MM.1S (cell line): ENCODE results near the gene OBSL1.

Source experiments
- DNase-seq: peaks from one replicate; pipeline ENCODE4 v3.0.0-alpha.2; 2015
- H2AFZ ChIP-seq: fragments of 300-600 bp; sonication (generic); 2 replicates; pipeline ENCODE4 v1.6.0; 2016; ENCODE audit warnings: antibody characterized with exemption, low read length
- H3F3A ChIP-seq: fragments of 300-600 bp; sonication (generic); 2 replicates; pipeline ENCODE4 v1.6.1; 2016; ENCODE audit warnings: mild to moderate bottlenecking, antibody characterized with exemption, low read length, moderate library complexity, mixed read lengths; ENCODE audit not compliant: insufficient read depth
- H3K27ac ChIP-seq: fragments of 300-600 bp; sonication (generic); 2 replicates; pipeline ENCODE4 v1.5.1; 2016; ENCODE audit warnings: mild to moderate bottlenecking, low read length
- H3K27me3 ChIP-seq: fragments of 300-600 bp; sonication (generic); replicated peaks from 2 replicates; pipeline ENCODE4 v1.6.0; 2016; ENCODE audit warnings: low read length; ENCODE audit not compliant: insufficient read depth
- H3K36me3 ChIP-seq: fragments of 300-600 bp; sonication (generic); replicated peaks from 2 replicates; pipeline ENCODE4 v1.6.1; 2016; ENCODE audit warnings: mild to moderate bottlenecking, low read length, mixed read lengths; ENCODE audit not compliant: insufficient read depth
- H3K4me1 ChIP-seq: fragments of 300-600 bp; sonication (generic); 2 replicates; pipeline ENCODE4 v1.6.1; 2016; ENCODE audit warnings: low read length, mixed read lengths
- H3K4me2 ChIP-seq: fragments of 300-600 bp; sonication (generic); 2 replicates; pipeline ENCODE4 v1.6.0; 2016; ENCODE audit warnings: low read depth, low read length
- H3K4me3 ChIP-seq: fragments of 300-600 bp; sonication (generic); 2 replicates; pipeline ENCODE4 v1.5.1; 2016; ENCODE audit warnings: low read length, mixed read lengths
- H3K79me2 ChIP-seq: fragments of 300-600 bp; sonication (generic); 2 replicates; pipeline ENCODE4 v1.6.1; 2016; ENCODE audit warnings: mixed run types, low read length, mixed read lengths
- H3K9ac ChIP-seq: fragments of 300-600 bp; sonication (generic); 2 replicates; pipeline ENCODE4 v1.6.1; 2016; ENCODE audit warnings: low read length, mixed read lengths
- H3K9me2 ChIP-seq: fragments of 300-600 bp; sonication (generic); replicated peaks from 2 replicates; pipeline ENCODE4 v1.6.1; 2016; ENCODE audit warnings: mild to moderate bottlenecking, low read length, mixed read lengths; ENCODE audit not compliant: insufficient read depth
- H3K9me3 ChIP-seq: fragments of 300-600 bp; sonication (generic); replicated peaks from 2 replicates; pipeline ENCODE4 v1.6.1; 2016; ENCODE audit warnings: mild to moderate bottlenecking, low read length, mixed read lengths; ENCODE audit not compliant: insufficient read depth
- H4K20me1 ChIP-seq: fragments of 300-600 bp; sonication (generic); 2 replicates; pipeline ENCODE4 v1.6.1; 2016; ENCODE audit warnings: mild to moderate bottlenecking, low read length, moderate library complexity, mixed read lengths; ENCODE audit not compliant: insufficient read depth
- EZH2 ChIP-seq: fragments of 300-600 bp; sonication (generic); optimal IDR thresholded peaks from 2 replicates; pipeline ENCODE3; 2017; ENCODE audit warnings: low read depth, mild to moderate bottlenecking, antibody characterized with exemption, low read length, mixed read lengths
- EZH2phosphoT487 ChIP-seq: fragments of 300-600 bp; sonication (generic); IDR thresholded peaks from 2 replicates; pipeline ENCODE4 v1.6.1; 2018; ENCODE audit warnings: antibody characterized with exemption, low read length
- TF ChIP-seq, protein P1 (sequence below): fragments of 300-600 bp; sonication (generic); IDR thresholded peaks from 2 replicates; pipeline ENCODE4 v1.5.1; 2016; ENCODE audit warnings: antibody characterized with exemption, low read length, mixed read lengths

The OBSL1 gene

DNA sequence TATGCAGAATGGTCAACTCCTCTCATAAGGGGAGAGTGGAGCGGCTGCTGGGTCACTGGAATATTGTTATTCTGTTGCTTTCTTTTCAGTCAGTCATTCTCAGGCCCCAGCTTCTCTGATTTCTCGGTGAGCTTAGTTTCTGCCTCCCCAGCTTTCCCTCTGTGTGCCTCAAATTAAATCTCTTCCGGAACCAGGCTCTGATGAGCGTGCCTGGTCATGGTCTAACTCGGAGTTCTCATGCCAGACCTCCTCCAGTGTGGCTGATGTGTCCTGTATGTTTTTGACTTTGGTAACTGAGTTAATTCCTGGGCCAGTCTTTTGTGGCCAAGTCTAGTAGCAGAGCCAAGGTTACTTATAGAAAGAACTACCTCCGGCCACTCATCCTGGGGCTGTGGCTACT, 21.4 kb upstream of the OBSL1 start:
- Histone ChIP-seq H3K9me2 (no peaks in the 10 kb centered on the region), H2AFZ (no peak overlapping the region), H3K27ac (no peak overlapping the region), H3K27me3 (no peaks in the 10 kb centered on the region), H3K36me3 (no peaks in the 10 kb centered on the region), H3K9ac (no peak overlapping the region), H3K9me3 (no peaks in the 10 kb centered on the region), H3K4me1 (peaks cover 5% of the 10 kb centered on the region), H3K4me2 (no peak overlapping the region), H3K79me2 (no peaks in the 10 kb centered on the region), H4K20me1 (no peaks in the 10 kb centered on the region), H3K4me3 (no peak overlapping the region), H3F3A (peaks cover 7% of the 10 kb centered on the region; the same call in 1 of the 2 replicates)
- DNase-seq = no peak
- TF ChIP-seq, protein P1, sequence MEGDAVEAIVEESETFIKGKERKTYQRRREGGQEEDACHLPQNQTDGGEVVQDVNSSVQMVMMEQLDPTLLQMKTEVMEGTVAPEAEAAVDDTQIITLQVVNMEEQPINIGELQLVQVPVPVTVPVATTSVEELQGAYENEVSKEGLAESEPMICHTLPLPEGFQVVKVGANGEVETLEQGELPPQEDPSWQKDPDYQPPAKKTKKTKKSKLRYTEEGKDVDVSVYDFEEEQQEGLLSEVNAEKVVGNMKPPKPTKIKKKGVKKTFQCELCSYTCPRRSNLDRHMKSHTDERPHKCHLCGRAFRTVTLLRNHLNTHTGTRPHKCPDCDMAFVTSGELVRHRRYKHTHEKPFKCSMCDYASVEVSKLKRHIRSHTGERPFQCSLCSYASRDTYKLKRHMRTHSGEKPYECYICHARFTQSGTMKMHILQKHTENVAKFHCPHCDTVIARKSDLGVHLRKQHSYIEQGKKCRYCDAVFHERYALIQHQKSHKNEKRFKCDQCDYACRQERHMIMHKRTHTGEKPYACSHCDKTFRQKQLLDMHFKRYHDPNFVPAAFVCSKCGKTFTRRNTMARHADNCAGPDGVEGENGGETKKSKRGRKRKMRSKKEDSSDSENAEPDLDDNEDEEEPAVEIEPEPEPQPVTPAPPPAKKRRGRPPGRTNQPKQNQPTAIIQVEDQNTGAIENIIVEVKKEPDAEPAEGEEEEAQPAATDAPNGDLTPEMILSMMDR = no peak
- TF ChIP-seq EZH2 (no peak), EZH2phosphoT487 (no peak)

DNA sequence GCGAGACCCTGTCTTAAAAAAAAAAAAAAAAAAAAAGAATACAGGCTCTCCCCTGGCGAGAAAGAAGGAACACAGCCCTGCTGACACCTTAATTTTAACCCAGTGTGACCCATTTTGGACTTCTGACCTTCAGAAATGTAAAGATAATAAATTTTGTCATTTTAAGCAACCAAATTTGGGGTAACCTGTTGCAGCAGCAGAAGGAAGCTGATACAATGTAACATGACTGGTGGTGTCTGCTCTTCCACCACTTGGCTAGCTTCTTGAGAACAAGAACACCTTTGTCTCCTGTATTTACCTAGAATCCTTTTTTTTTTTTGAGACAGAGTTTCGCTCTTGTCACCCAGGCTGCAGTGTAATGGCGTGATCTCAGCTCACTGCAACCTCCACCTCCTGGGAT, 19.8 kb upstream of the OBSL1 start:
- Histone ChIP-seq H3K4me1 (no peaks in the 10 kb centered on the region), H3K27ac (no peak overlapping the region), H3K9me3 (no peaks in the 10 kb centered on the region), H3K4me2 (no peak overlapping the region), H3K9me2 (no peaks in the 10 kb centered on the region), H3K36me3 (no peaks in the 10 kb centered on the region), H3K79me2 (no peaks in the 10 kb centered on the region), H3K9ac (no peak overlapping the region), H3K4me3 (no peak overlapping the region), H2AFZ (no peak overlapping the region), H4K20me1 (no peaks in the 10 kb centered on the region), H3K27me3 (no peaks in the 10 kb centered on the region), H3F3A (no peaks in the 10 kb centered on the region)
- no peak for TF ChIP-seq EZH2phosphoT487
- TF ChIP-seq, protein P1 = no peak
- no peak for TF ChIP-seq EZH2
- DNase-seq = no peak

DNA sequence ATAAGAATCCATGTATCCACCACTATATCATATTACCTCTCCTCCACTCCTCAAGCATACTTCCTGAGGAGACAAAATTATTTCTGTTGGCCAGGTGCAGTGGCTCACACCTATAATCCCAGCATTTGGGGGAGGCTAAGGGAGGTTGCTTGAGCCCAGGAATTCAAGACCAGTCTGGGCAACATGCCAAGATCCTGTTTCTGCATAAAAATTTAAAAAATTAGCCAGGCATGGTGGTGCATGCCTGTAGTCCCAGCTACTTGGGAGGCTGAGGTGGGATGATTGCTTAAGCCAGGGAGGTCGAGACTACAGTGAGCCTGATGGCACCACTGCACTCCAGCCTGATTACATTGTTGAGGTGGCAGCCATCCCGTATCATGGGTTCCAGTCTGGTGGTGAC, 10.0 kb upstream of the OBSL1 start:
- Histone ChIP-seq H3K4me3 (no peak overlapping the region), H2AFZ (no peak overlapping the region), H3K27me3 (peaks cover 31% of the 10 kb centered on the region), H3K9me3 (no peaks in the 10 kb centered on the region), H4K20me1 (no peaks in the 10 kb centered on the region), H3K4me1 (no peaks in the 10 kb centered on the region), H3K79me2 (no peaks in the 10 kb centered on the region), H3K4me2 (no peak overlapping the region), H3K36me3 (no peaks in the 10 kb centered on the region), H3F3A (no peaks in the 10 kb centered on the region), H3K27ac (no peak overlapping the region), H3K9ac (no peak overlapping the region), H3K9me2 (no peaks in the 10 kb centered on the region)
- no peak for TF ChIP-seq EZH2
- TF ChIP-seq, protein P1 = no peak
- TF ChIP-seq EZH2phosphoT487 = no peak
- DNase-seq = no peak
